K562 (cell line): ENCODE results near the gene COPRS. TPM values are rescaled to one million over a fixed set of nuclear protein-coding genes. Genes with fewer than 3 reads are reported as not detected.
A peak's percentile ranks its signal among the peaks of the same experiment; 100 is the strongest.

Experiments
- ATAC-seq: fragments of 200-7000 bp; cut with Tn5 transposase; 3 replicates; pipeline ENCODE4 v1.9.1; 2020; ENCODE audit warnings: moderate library complexity
- BruUV-seq: library from RNA; stranded (reverse); fragments of 400-500 nt; replicated peaks from 2 replicates; lab custom pipeline; 2021; lab: Mats Ljungman, UMichigan
- CTCF ChIA-PET: fragments of 300-600 bp; formaldehyde crosslinking; extraction: SDS; loops from one replicate; lab custom pipeline; 2021; ENCODE audit warnings: low intra/inter-chr PET ratio; lab: Yijun Ruan, JAX
- POLR2A ChIA-PET: fragments of 300-600, 350-650 bp; sonication (Branson Sonifier 250); formaldehyde crosslinking; extraction: SDS; loops from one replicate; lab custom pipeline; 2021; ENCODE audit warnings: antibody characterized with exemption, inconsistent platforms; lab: Yijun Ruan, JAX
- DNase-seq, 4 experiments: peaks; one replicate each; pipeline versions ENCODE4 v3.0.0 to v3.0.0-alpha.2; 2011 to 2018; ENCODE audit warnings: low spot score in 3 of 4, mixed read lengths in 3 of 4; ENCODE audit errors: extremely low read depth in 1 of 4
- FAIRE-seq: peaks from 2 replicates; lab custom pipeline; 2011; peaks lifted over from hg19 to GRCh38; lab: Jason Lieb, UNC
- H2AFZ ChIP-seq: 2 replicates; pipeline ENCODE4 v1.6.0; 2011; ENCODE audit warnings: low read depth, low read length, control low read depth, inconsistent platforms
- H3K27ac ChIP-seq: fragments of 200-600 bp; 3 replicates; pipeline ENCODE4 v1.8.0; 2011; ENCODE audit warnings: low read depth, mild to moderate bottlenecking, control low read depth, inconsistent platforms, low read length, moderate library complexity, mixed read lengths; ENCODE audit errors: extremely low read depth
- H3K27me3 ChIP-seq, 2 experiments: fragments of 300-600 bp in 1 of 2; 2 replicates in 1 of 2; 3 replicates in 1 of 2; pipeline versions ENCODE4 v1.6.0 to v1.8.0; 2011; ENCODE audit warnings: inconsistent platforms in 2 of 2, low read length in 2 of 2, mild to moderate bottlenecking in 1 of 2, mixed read lengths in 1 of 2, moderate library complexity in 1 of 2; ENCODE audit not compliant: control insufficient read depth in 2 of 2, insufficient read depth in 2 of 2
- H3K36me3 ChIP-seq: fragments of 300-600 bp; 3 replicates; pipeline ENCODE4 v1.8.0; 2011; ENCODE audit warnings: mild to moderate bottlenecking, low read length, inconsistent platforms; ENCODE audit not compliant: control insufficient read depth, insufficient read depth
- H3K4me1 ChIP-seq, 2 experiments: fragments of 200-600 bp in 1 of 2; replicated peaks in 1 of 2; 2 replicates in 1 of 2; 3 replicates in 1 of 2; pipeline versions ENCODE4 v1.5.1 to v1.8.0; 2011; ENCODE audit warnings: inconsistent platforms in 2 of 2, low read length in 2 of 2, mild to moderate bottlenecking in 1 of 2, mixed read lengths in 1 of 2, moderate library complexity in 1 of 2; ENCODE audit not compliant: control insufficient read depth in 2 of 2, insufficient read depth in 2 of 2
- H3K4me2 ChIP-seq: 2 replicates; pipeline ENCODE4 v1.6.1; 2011; ENCODE audit warnings: low read length, control low read depth, inconsistent platforms, mixed read lengths; ENCODE audit not compliant: insufficient read depth
- H3K4me3 ChIP-seq: fragments of 200-600 bp; sonication (generic), shearing (Covaris generic); 2 replicates; pipeline ENCODE4 v1.5.1; 2016; ENCODE audit warnings: control low read depth, inconsistent platforms
- H3K79me2 ChIP-seq: fragments of 200-600 bp; 3 replicates; pipeline ENCODE4 v1.8.0; 2011; ENCODE audit warnings: low read length, inconsistent platforms; ENCODE audit not compliant: control insufficient read depth, insufficient read depth
- H3K9ac ChIP-seq, 2 experiments: 2 replicates each; pipeline versions ENCODE4 v1.6.0 to v1.6.1; 2011; ENCODE audit warnings: low read depth in 2 of 2, low read length in 2 of 2, control low read depth in 1 of 2, inconsistent platforms in 1 of 2, mild to moderate bottlenecking in 1 of 2, mixed read lengths in 1 of 2; ENCODE audit not compliant: insufficient read depth in 1 of 2
- H3K9me1 ChIP-seq: one replicate; pipeline ENCODE4 v1.6.0; 2011; ENCODE audit warnings: inconsistent platforms, mild to moderate bottlenecking, low read length, moderate library complexity; ENCODE audit not compliant: control insufficient read depth, insufficient read depth
- H3K9me3 ChIP-seq: replicated peaks from 2 replicates; pipeline ENCODE4 v1.5.1; 2011; ENCODE audit warnings: low read depth, low read length, inconsistent platforms; ENCODE audit not compliant: control insufficient read depth, insufficient read depth
- H4K20me1 ChIP-seq: replicated peaks from 2 replicates; pipeline ENCODE4 v1.6.1; 2011; ENCODE audit warnings: low read length, inconsistent platforms, mixed read lengths; ENCODE audit not compliant: control insufficient read depth, insufficient read depth
- KLF1 ChIP-seq: fragments of 450-650 bp; IDR thresholded peaks from 2 replicates; pipeline ENCODE4 v1.6.1; 2016; ENCODE audit warnings: missing genetic modification characterization, missing compliant biosample characterization
- L3MBTL2 ChIP-seq: fragments of 450-650 bp; IDR thresholded peaks from 2 replicates; pipeline ENCODE4 v1.6.1; 2016; ENCODE audit warnings: mild to moderate bottlenecking, moderate library complexity
- ZNF347 ChIP-seq: fragments of 450-650 bp; formaldehyde crosslinking; IDR thresholded peaks from 2 replicates; pipeline ENCODE4 v1.4.0; 2020; ENCODE audit warnings: low read depth, mild to moderate bottlenecking, moderate library complexity
- ZNF695 ChIP-seq: fragments of 450-650 bp; formaldehyde crosslinking; IDR thresholded peaks from 2 replicates; pipeline ENCODE4 v1.4.0; 2020; ENCODE audit warnings: mild to moderate bottlenecking, moderate library complexity
- WGBS: fragments of 100-300 bp; shearing (Covaris generic); methylation state at CpG from one replicate; pipeline ENCODE4 v1.1.6; 2016; ENCODE audit warnings: low coverage, mixed read lengths; ENCODE audit not compliant: insufficient coverage; ENCODE audit errors: missing lambda C conversion rate; 5-methylcytosine and 5-hydroxymethylcytosine counted together
- in situ Hi-C: fragments of 300-500 bp; cut with MboI; formaldehyde crosslinking; loops from 4 replicates; pipeline ENCODE4 v1.15.0; 2018; ENCODE audit warnings: inconsistent platforms, mixed read lengths
- intact Hi-C: fragments of 100-400 bp; cut with micrococcal nuclease; formaldehyde crosslinking; loops from 2 replicates; pipeline ENCODE4 v1.14.2; 2022
- polyA plus RNA-seq, 8 experiments: library from polyadenylated mRNA; depleted of rRNA in 4 of 8; stranded (reverse) in 5 of 8; unstranded in 3 of 8; fragments of >200 nt; fragmentation: Nextera tagmentation in 2 of 8; fragmentation: Illumina TruSeq in 1 of 8; extraction: Ambion mirVana in 2 of 8; extraction: Trizol in 1 of 8; gene quantifications; 2 replicates each; pipeline versions ENCODE4 v1.2.1 to v1.2.3, GENCODE V29; 2011 to 2014; ENCODE audit warnings: inconsistent platforms in 1 of 8, missing spikeins in 1 of 8
- total RNA-seq, 7 experiments: library from RNA; depleted of rRNA in 6 of 7; stranded (reverse); fragments of >200 nt in 6 of 7; fragmentation: Illumina TruSeq in 2 of 7; extraction: Trizol in 2 of 7; gene quantifications; 2 replicates each; pipeline versions ENCODE4 v1.2.1 to v1.2.3, GENCODE V29; 2011 to 2021; ENCODE audit warnings: low replicate concordance in 1 of 7
- TF ChIP-seq, protein P1 (sequence below), 2 experiments: IDR thresholded peaks; 2 replicates each; pipeline ENCODE4 v1.6.1; 2011; ENCODE audit warnings: borderline replicate concordance in 1 of 2, control low read depth in 1 of 2, low read depth in 1 of 2, low read length in 1 of 2, mild to moderate bottlenecking in 1 of 2, mixed read lengths in 1 of 2, moderate library complexity in 1 of 2; ENCODE audit not compliant: insufficient read depth in 1 of 2, insufficient read length in 1 of 2, poor library complexity in 1 of 2, severe bottlenecking in 1 of 2; ENCODE audit errors: extremely low read depth in 1 of 2
- TF ChIP-seq, protein P2 (sequence below): fragments of 450-650 bp; IDR thresholded peaks from 2 replicates; pipeline ENCODE4 v1.6.1; 2017; ENCODE audit warnings: mild to moderate bottlenecking, moderate library complexity

The COPRS gene
- total and polyA plus RNA-seq, 9 of the 15 experiments (the other 6 are each of a cell fraction or from before 2014, with no cell fraction given): 11.9 to 102 (median 60.5) TPM

DNA sequence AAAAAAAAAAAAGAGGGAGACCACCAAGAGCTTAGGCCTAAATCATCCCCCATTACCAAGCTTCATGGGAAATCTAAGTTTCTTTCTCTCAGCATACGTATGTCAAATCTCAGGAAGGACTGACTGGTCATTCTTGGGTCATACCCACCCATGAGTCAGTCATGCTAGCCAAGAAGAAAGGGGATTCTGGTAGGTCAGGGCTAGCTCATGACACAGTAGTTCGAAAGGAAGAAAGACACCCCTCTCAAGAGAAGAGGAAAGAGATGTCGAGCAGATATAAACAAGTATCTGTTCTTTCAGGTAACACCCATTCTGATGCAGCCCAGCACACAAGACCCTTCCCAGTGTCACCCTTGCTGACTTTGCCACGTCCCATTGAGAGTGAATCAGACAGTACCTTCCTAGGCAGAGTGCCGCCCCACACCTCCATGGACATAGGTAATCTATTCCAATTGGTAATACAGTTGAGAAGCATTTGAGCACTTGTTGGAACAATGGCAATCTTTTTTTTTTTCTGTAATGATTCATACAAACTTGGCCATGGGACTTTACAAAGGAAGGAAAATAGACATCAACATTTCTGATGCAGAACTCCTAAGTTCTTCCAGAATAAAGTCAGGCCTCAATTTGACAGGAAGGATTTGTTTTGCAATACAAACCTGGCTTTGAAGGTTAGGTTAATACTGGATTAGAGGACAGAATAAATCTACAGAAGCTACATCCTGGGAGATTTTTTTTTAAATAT lies 38.2 kb downstream of the COPRS start (continued):
- TF ChIP-seq ZNF347: no peak
- no peak for TF ChIP-seq KLF1 (tag)
- no peak for TF ChIP-seq ZNF695

DNA sequence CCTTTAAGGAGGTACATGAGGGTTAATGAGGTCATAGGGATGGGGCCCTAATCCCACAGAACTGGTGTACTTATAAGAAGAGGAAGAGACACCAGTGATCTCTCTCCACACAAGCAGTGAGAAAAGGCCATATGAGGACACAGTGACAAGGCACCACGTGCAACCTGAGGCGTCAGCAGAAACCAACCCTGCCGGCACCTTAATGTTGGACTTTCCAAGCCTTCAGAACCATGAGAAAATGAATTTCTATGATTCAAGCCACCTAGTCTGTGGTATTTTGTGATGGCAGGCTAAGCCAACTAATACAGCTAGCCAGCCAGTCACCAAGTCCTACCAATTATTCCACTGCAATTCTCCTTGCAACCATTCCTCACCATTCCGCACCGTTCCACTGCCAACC lies 39.5 kb downstream of the COPRS start:
- Histone ChIP-seq H3K27me3 (peaks cover 0 to 6% of the 10 kb centered on the region in 2 experiments; a peak in 2 of 5 replicates), H3K36me3 (no peaks in the 10 kb centered on the region), H3K9me3 (no peaks in the 10 kb centered on the region), H3K27ac (no peak overlapping the region), H3K4me3 (no peak overlapping the region), H2AFZ (no peak overlapping the region), H3K9ac (no peak overlapping the region), H3K4me1 (no peaks in the 10 kb centered on the region; a peak in 1 of 5 replicates), H3K9me1 (no peaks in the 10 kb centered on the region), H3K79me2 (no peaks in the 10 kb centered on the region), H4K20me1 (no peaks in the 10 kb centered on the region), H3K4me2 (no peak overlapping the region)
- FAIRE-seq (no peak), ATAC-seq (no peak), DNase-seq (no peak)
- intact Hi-C loops (no loop called here), in situ Hi-C loops (no loop called here)
- ChIA-PET CTCF (no interaction called here), POLR2A (no interaction called here)
- no TSS peak for BruUV-seq
- WGBS: 37% methylated on average over 5 of the region's 5 CpGs
- TF ChIP-seq, protein P1, sequence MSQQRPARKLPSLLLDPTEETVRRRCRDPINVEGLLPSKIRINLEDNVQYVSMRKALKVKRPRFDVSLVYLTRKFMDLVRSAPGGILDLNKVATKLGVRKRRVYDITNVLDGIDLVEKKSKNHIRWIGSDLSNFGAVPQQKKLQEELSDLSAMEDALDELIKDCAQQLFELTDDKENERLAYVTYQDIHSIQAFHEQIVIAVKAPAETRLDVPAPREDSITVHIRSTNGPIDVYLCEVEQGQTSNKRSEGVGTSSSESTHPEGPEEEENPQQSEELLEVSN (IDR thresholded peaks at IDR 0.05; ENCODE audit: borderline replicate concordance in 1 of 2, extremely low read depth in 1 of 2, insufficient read depth in 1 of 2, insufficient read length in 1 of 2, low read depth in 1 of 2, low read length in 1 of 2, poor library complexity in 1 of 2, severe bottlenecking in 1 of 2): peak in 1 of 2 experiments; percentile 53
- TF ChIP-seq L3MBTL2: peak; percentile 88
- TF ChIP-seq, protein P2, sequence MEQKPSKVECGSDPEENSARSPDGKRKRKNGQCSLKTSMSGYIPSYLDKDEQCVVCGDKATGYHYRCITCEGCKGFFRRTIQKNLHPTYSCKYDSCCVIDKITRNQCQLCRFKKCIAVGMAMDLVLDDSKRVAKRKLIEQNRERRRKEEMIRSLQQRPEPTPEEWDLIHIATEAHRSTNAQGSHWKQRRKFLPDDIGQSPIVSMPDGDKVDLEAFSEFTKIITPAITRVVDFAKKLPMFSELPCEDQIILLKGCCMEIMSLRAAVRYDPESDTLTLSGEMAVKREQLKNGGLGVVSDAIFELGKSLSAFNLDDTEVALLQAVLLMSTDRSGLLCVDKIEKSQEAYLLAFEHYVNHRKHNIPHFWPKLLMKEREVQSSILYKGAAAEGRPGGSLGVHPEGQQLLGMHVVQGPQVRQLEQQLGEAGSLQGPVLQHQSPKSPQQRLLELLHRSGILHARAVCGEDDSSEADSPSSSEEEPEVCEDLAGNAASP: 0 out of 2 replicates have a peak, but pooled peaks have one; percentile 30
